ENCODE measurements around the gene EGFL7. TPM values are rescaled to one million over a fixed set of nuclear protein-coding genes. Genes with fewer than 3 reads are reported as not detected.

Gene EGFL7
- total and polyA plus RNA-seq, 2 of the 8 experiments (the other 6 are each of a cell fraction or from before 2014, with no cell fraction given), result 37.8 to 53.4 TPM

- no peak overlapping the region for H3K23ac ChIP-seq (ENCODE audit: insufficient read length)
- H3K36me3 ChIP-seq (ENCODE audit: control insufficient read depth in 2 of 4, insufficient read depth in 4 of 4, low read length in 3 of 4), result no peaks in the 10 kb centered on the region
- H3K27ac ChIP-seq (ENCODE audit: low read depth, low read length), result no peak overlapping the region
- H4K8ac ChIP-seq (ENCODE audit: extremely low read depth, insufficient read depth, low read length), result no peak overlapping the region; the same call in 1 of the 2 replicates
- H4K91ac ChIP-seq (replicated peaks; ENCODE audit: insufficient read length, low read length), result peak overlapping the region; percentile 32
- H2BK15ac ChIP-seq (ENCODE audit: low read length), result 0 out of 2 replicates have a peak overlapping the region, but pooled peaks have one; percentile 88
- peak overlapping the region; percentile 80; the same call in 1 of the 2 replicates for H2BK12ac ChIP-seq (ENCODE audit: low read depth, low read length)
- no peak overlapping the region for H3K9ac ChIP-seq (replicated peaks in 1 of 4; ENCODE audit: extremely low read depth in 1 of 4, low read depth in 3 of 4, low read length in 3 of 4)
- no peak overlapping the region for H2AFZ ChIP-seq (ENCODE audit: low read length)
- CTCF ChIA-PET (ENCODE audit: partially characterized antibody), result interaction anchor here (0.9 to 12.8 kb wide), 5 partner anchors 9 to 152 kb away, joined by 3 to 125 read pairs (median 4); no protein-coding TSS in a partner anchor
- peaks cover 0 to 11% (median 5%) of the 10 kb centered on the region in 4 experiments; a peak in 4 of 7 replicates for H3K27me3 ChIP-seq (replicated peaks in 1 of 4; ENCODE audit: control insufficient read depth in 3 of 4, extremely low read depth in 1 of 4, insufficient read depth in 3 of 4, low read length in 3 of 4)
- H3K79me2 ChIP-seq (ENCODE audit: control insufficient read depth in 1 of 2, insufficient read depth in 2 of 2, low read length in 2 of 2), result no peaks in the 10 kb centered on the region
- DNase-seq (ENCODE audit: low read depth in 1 of 2, low spot score in 2 of 2) (peak in 1 of 2 experiments; percentile 49), FAIRE-seq (no peak)
- no peak overlapping the region for H3K4ac ChIP-seq (replicated peaks; ENCODE audit: insufficient read length, low read depth, low read length)
- peaks cover 6% of the 10 kb centered on the region for H3K79me1 ChIP-seq (ENCODE audit: low read depth, low read length)
- peak overlapping the region; percentile 66; the same call in 1 of the 2 replicates for H3K18ac ChIP-seq (ENCODE audit: extremely low read depth, low read length)
- H3K9me3 ChIP-seq (ENCODE audit: insufficient read depth in 2 of 2, low read depth in 1 of 2, low read length in 1 of 2), result no peaks in the 10 kb centered on the region
- TF ChIP-seq KDM5A (IDR thresholded peaks at IDR 0.05; ENCODE audit: low read length), result no peak
- TF ChIP-seq KDM1A (IDR thresholded peaks at IDR 0.05; ENCODE audit: borderline replicate concordance, low read length), result peak; percentile 61; the same call in 1 of the 2 replicates
- peak; percentile 44; the same call in 1 of the 2 replicates for TF ChIP-seq SUZ12 (IDR thresholded peaks at IDR 0.05; ENCODE audit: low read length)
- no peak overlapping the region for H3K14ac ChIP-seq (ENCODE audit: insufficient read length)
- no peak overlapping the region for H3K56ac ChIP-seq (replicated peaks; ENCODE audit: insufficient read length, low read depth, low read length)
- no peak overlapping the region for H2BK120ac ChIP-seq (replicated peaks; ENCODE audit: low read depth, low read length)
- peak overlapping the region in 1 of 4 experiments; percentile 85; a peak in 3 of 8 replicates for H3K4me3 ChIP-seq (ENCODE audit: extremely low read depth in 1 of 4, insufficient read depth in 2 of 4, low read depth in 3 of 4, low read length in 4 of 4)
- H4K5ac ChIP-seq (ENCODE audit: insufficient read length, low read depth, low read length), result no peak overlapping the region
- POLR2A ChIA-PET (ENCODE audit: partially characterized antibody), result interaction anchor here (1.4 to 3.7 kb wide), 3 partner anchors 15 to 40 kb away, joined by 4 to 29 read pairs (median 8); no protein-coding TSS in a partner anchor
- peak overlapping the region; percentile 48 to 67 for H3K4me2 ChIP-seq (ENCODE audit: insufficient read depth in 1 of 2, low read depth in 2 of 2, low read length in 2 of 2)
- peaks cover 13% of the 10 kb centered on the region; the same call in 1 of the 2 replicates for H3K23me2 ChIP-seq (ENCODE audit: low read depth, low read length)
- peaks cover 2 to 8% of the 10 kb centered on the region in 2 experiments for H4K20me1 ChIP-seq (replicated peaks in 1 of 2; ENCODE audit: control insufficient read depth in 1 of 2, insufficient read depth in 2 of 2, low read length in 2 of 2)
- H2BK5ac ChIP-seq (ENCODE audit: low read depth, low read length), result 0 out of 2 replicates have a peak overlapping the region, but pooled peaks have one; percentile 24
- peak overlapping the region; percentile 86 for H2BK20ac ChIP-seq (ENCODE audit: low read length)
- WGBS, 2 experiments (ENCODE audit: extremely low coverage in 1 of 2, insufficient coverage in 1 of 2, insufficient read length in 1 of 2, insufficient replicate concordance in 2 of 2, low coverage in 1 of 2, low lambda C conversion rate in 2 of 2, missing lambda C conversion rate in 1 of 2), result 60% methylated on average over 21 of the region's 21 CpGs; no CpG with 5 or more reads in 1 of the 2 experiments
- 0 out of 2 replicates have a peak overlapping the region, but pooled peaks have one; percentile 34 for H2AK5ac ChIP-seq (ENCODE audit: low read depth, low read length)
- peaks cover 0 to 27% (median 17%) of the 10 kb centered on the region in 4 experiments; a peak in 5 of 7 replicates for H3K4me1 ChIP-seq (replicated peaks in 1 of 4; ENCODE audit: control insufficient read depth in 3 of 4, insufficient read depth in 4 of 4, low read length in 3 of 4)
These were observed 25.8 kb downstream of the EGFL7 start for GRCh38 chr9:136688274-136689107.
